SK-N-DZ (cell line): Measurements from ENCODE around the gene PIK3AP1.
"Not testable (repeated sequence)": the region's sequence is repeated elsewhere in the genome, so short reads cannot be mapped to it uniquely, and the experiment has no call there.

Experiments
- DNase-seq: peaks from one replicate; pipeline ENCODE4 v3.0.0-alpha.2; 2015; ENCODE audit warnings: low spot score
- small RNA-seq, 2 experiments: library from RNA; depleted of rRNA; stranded (forward); fragments of <200 nt; gene quantifications; one replicate each; pipeline ENCODE3, GENCODE V24; 2014

The PIK3AP1 gene

DNA sequence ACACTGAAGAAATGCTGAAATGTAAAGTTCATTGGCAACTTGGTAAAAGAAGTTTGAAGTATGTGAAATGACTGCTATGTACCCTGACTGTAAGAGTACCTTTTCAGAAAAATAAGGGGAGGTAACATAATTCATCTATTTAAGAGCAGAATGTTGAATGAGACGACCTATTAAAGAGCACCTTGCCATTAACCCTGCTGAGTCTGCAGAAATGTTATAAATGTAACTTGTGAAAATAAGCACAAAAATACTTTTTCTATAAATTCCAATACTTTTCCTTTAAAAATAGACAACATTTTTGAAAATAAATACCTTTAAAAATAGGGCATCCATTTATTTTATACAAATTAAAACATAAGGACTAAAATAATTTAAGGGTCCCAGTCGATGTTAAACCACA, 141.2 kb downstream of the PIK3AP1 start:
- DNase-seq = no peak

DNA sequence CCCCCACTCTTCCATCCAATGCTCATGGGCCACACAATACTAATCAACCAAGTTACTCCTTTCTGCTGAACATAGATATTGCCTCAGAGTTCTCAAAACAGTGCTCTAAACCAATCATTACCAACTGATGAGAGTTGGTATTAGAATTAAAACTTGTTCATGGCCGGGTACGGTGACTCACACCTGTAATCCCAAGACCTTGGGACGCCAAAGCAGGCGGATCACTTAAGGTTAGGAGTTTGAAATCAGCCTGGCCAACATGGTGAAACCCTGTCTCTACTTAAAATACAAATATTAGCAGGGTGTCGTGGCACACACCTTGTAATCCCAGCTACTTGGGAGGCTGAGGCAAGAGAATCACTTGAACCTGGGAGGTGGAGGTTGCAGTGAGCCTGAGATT, 141.7 kb downstream of the PIK3AP1 start:
- no peak for DNase-seq

DNA sequence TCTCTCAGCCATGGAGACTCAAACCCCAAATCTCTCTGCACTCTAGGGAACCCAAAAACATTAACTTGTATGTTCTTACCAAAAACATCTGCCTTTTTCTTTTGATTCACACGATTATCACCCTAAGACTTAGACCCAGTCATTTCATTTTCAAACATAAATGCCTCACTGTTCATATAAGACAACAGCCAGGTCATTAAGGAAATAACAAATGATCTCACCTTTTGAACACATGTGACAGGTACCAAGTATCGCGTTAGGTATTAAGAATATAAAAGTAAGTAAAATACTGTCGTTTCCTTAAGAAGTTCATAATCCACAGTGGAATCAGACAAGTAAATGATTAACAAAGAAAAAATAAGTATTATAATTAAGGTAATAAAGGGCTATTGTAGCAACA, 142.3 kb downstream of the PIK3AP1 start:
- no peak for DNase-seq

DNA sequence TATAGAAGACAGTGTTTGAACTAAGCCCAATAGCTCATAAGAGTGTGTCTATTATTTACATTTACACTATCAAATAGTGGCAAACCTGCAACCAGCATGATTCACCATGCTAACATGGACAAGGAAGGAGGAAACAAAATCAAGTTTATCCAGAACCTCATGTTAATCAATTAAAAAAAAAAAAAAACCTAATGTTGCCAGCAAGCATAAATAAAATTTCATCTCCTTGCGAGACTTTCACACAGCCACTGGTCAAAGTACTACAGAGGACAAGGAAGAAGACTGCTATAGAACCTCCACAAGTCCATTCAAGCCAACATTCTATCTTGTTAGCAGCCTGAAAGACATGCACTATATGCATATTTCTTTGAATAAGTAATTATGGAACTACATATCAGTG, 143.2 kb downstream of the PIK3AP1 start:
- no peak for DNase-seq

DNA sequence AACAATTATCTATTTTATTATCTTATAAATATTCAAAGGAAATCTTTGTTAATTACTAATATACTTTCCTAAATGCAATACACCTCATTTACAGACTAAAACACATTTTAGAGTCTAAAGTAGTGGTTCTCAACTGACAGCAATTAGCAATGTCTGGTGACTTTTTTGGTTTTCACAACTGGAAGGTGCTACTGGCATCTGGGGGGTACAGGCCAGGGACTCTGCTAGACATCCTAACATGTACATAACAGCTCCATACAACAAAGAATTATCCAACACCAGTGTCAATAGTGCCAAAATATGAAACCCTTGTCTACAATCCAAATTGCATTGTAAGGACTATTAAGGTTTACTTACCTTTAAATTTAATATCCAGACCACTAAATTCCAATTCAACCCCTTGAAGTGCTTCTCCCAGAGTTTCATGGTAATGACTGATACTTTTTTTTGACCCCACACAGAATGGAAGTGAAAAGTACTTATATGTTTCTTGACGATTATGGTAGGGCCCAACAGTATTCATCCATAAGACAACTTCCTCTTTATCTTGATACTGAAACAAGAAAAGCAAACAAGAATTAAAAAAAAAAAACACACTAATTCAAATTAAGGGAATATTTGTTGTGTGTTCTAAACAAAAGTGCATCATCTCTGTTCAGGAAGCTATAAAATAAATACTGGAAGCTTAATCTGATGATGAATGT, 143.9 kb downstream of the PIK3AP1 start:
- DNase-seq = no peak

DNA sequence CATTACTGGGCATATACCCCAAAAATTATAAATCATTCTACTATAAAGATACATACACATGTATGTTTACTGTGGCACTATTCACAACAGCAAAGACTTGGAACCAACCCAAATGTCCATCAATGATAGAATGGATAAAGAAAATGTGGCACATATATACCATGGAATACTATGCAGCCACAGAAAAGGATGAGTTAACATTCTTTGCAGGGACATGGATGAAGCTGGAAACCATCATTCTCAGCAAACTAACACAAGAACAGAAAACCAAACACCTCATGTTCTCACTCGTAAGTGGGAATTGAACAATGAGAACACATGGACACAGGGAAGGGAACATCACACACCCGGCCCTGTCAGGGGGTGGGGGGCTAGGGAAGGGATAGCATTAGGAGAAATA, 145.8 kb downstream of the PIK3AP1 start:
- not testable (repeated sequence) for DNase-seq

DNA sequence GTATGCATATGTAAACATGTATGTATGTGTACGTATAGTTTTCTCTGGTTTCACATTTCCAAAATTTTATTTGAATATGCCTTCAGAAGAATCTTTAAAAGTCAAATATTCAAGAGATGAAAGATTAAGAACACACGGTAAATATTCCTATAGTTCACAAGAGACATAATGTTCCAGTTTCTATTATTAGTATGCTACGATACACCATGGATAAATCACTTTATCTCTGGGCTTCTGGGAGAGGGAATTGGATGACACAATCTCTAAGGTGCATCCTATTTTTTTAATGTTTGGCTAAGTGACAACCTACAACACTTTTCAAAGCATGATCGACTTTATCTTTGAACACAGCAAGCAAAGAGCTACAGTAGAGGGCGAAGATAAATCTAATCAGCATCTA, 147.3 kb downstream of the PIK3AP1 start:
- no peak for DNase-seq

DNA sequence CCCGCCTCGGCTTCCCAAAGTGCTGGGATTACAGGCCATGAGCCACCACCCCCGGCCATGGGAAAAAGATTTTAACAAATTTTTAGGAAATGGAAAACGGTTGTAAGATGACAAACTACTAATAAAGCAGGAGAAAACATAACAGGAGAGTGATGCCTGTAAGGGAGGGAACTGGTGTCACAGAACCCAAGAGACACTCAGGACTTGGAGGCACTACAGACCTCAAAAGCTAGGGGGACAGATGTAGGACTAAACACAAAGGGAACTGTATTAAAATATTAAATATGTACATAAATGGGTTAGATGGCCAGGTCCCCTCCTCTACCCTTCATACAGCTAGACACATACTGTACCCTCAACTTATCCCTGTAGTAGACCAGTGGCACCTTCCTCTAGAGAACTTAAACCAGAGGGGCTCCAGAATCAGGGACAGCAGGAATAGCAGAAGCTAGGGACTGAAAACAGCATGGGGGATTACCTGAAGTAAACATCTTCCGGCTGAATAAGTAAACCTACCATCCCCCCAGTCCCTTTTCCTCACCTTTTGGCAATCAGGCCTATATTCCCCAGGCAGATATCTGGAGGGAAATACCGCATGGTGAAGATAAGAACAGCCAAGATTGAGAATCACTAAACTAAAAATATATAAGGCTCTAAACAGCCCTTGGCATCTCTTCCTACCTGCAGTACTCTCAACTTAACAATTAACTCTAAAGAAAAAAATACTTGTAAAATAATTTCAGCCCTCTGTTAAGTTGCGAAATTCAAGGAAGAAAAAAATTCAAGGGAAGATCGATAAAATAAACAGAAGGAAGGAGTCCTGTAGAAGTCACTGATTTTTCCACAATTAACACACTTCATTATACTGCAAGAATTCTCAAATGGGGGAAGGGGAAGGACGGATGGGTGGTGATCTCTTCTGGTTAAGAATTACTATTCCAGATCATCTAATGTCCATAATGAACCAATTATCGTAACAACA, 149.0 kb downstream of the PIK3AP1 start:
- DNase-seq = no peak

DNA sequence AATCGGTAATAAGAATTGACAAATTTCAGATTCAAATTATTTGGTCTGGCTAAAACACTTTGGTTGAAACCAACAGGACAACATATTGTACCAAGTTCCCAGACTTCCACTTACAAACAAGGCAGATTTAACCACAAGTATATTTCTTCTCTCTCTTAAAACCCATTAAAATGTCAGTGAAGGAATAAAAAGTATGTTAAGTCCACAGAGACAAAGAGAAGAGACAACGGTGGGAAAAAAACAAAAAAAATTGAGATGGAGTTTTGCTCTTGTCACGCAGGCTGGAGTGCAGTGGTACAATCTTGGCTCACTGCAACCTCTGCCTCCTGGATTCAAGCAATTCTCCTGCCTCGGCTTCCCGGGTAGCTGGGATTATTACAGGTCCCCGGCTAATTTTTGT, 149.8 kb downstream of the PIK3AP1 start:
- DNase-seq = no peak

DNA sequence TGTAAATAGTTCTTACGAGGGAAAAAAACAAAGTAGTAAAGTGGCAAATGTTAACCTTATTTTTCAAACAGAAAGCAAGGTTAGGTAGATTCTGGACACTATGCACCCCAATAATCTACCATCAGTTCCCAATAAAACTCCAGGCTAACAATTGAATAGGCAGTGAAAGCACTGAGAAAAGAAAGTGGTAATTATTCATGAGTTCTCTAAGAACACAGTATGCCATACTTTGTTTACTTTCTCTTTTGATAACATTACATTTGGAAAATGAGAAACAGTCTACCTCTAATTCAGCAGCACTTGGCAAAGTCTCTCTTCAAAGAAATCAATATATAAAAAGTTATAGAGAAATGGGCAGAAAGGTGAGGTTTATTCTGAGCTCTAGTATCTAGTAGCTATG, 151.9 kb downstream of the PIK3AP1 start:
- DNase-seq = no peak

DNA sequence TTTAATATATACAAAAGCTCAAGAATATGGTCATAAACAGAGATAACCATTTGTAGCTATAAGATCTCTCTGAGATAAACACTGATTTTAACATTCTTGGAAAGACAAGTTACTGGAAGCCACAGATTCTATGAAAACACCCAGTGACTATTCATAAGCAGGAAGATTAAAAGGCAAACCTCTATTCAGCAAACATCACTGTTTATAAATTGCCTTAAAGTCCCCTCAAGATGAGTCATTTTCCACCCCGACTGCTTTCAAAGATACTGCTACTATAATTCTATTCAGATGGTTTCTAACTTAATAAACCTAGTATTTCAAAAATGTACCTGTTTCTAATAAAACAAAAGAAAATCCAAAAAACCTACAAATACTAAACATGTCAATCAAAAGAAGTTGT, 154.5 kb downstream of the PIK3AP1 start:
- no peak for DNase-seq

DNA sequence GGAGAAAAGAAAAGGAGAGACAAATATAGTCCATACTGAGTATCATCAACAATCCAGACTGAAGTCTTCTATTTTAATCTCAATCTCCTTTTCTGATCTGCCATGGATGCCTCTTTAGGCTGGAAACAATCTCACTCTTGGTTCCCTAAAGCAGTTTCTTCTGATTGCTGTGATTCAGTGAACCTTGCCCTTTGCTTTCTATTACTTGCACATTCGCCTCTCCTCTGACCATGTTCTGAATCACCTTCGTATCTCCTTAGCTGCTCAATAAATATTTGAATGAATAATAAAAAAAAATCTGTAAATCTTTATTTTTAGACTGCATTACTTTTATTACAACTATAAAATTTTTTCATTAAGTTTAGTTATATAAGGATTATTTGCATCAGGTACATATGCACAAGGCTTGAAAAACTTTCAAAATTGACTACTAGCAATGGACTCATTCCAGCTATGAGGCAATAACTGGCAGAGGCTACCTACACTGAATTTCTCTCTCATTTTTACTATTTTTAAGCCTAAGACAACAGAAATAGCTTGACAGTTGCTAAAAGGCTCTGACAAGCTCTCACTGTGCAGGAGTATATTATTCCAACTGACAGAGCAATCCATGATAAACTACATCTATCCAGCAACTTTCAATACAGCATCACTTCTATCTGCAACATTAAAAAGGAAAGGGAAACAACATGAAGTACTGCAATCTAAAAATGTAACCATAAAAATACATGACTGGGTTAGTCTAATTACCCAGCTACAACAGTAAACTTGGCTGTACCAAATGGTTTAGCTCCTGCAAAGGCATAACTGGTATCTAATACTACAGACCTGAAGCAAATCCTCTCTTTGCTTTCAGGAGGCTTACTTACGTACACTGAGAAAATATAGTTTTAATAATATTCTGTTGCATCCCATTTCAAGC, 159.1 kb downstream of the PIK3AP1 start:
- DNase-seq = no peak

DNA sequence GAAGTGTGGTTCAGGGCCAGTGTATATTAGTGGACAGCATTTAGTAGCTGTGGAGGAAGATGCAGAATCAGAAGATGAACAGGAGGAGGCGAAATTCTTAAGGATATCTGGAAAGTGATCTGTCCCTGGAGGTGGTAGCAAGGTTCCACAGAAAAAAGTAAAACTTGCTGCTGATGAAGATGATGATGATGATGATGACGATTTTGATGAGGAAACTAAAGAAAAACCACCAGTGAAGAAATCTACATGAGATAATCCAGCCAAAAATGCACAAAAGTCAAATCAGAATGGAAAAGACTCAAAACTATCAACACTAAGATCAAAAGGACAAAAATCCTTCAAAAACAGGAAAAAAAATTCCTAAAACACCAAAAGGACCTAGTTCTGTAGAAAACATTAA, 159.8 kb downstream of the PIK3AP1 start:
- DNase-seq = no peak

DNA sequence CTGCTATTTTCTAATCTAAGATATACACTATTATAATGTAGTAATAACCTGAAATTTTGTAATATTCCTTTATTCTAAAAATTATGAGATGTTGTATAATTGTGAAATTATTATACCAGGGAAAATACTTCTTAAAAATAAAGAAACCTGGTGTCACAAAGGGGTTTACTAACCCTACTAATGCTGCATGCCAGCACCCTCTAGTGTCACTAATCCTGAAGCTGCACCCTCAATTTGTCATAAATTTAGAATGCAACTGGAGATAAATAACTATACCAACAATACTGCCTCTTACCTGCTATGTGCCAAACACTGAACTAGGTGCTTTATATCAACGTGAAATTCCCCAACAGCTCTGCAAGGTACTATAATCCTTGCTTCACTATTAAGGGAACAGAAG, 164.3 kb downstream of the PIK3AP1 start:
- peak; percentile 4 for DNase-seq

DNA sequence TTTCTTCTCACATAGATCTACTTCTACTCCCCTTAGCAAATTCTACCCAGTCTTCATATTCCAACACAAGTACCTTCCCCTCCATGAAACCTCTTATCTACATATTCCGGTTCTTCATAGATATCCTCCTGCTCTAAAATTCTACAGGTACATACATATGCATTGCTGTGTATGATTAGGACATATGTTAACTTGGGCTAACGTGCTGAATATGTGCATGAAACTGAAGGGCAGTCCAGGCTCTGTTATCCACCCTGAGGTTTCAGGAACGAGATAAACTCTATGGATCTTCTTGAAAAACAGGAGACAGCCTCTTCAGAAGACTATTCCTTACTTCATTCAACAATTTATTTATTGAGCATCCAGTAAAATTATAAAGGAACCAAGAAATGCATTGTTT, 165.0 kb downstream of the PIK3AP1 start:
- DNase-seq = no peak

DNA sequence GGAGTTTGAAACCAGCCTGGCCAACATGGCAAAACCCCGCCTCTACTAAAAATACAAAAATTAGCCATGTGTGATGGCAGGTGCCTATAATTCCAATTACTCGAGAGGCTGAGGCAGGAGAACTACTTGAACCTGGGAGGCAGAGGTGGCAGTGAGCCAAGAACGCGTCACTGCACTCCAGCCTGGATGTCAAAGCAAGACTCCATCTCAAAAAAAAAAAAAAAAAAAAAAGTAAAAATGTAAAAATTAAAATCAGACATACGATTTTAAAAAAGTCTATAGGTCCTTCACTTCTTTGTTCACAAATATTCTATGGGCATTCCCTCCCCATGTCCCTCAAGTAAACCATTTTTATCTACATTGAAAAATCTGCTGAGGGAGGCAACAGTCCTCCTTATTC, 171.7 kb downstream of the PIK3AP1 start:
- DNase-seq = no peak

DNA sequence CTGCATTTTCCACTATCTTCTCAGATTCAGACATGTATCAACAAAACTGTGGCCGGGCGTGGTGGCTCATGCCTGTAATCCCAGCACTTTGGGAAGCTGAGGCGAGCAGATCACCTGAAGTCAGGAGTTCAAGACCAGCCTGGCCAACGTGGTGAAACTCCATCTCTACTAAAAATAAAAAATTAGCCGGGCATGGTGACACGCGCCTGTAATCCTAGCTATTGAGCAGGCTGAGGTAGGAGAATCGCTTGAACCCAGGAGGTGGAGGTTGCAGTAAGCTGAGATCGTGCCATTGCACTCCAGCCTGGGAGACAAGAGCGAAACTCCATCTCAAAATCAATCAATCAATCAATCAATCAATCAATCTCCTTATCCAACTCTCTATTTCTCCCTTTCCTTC, 174.8 kb downstream of the PIK3AP1 start:
- DNase-seq = not testable (repeated sequence)

Small RNAs within 50 kb of the gene (small RNA-seq; reads per million reads assigned to genes)
- gene RNA5SP324 = 0 to 0.13 reads per million in 2 experiments
- gene RNU6-1274P = 0 to 0.04 reads per million in 2 experiments
